ENCODE results near the gene FAM168A.

FAM168A gene

DNA sequence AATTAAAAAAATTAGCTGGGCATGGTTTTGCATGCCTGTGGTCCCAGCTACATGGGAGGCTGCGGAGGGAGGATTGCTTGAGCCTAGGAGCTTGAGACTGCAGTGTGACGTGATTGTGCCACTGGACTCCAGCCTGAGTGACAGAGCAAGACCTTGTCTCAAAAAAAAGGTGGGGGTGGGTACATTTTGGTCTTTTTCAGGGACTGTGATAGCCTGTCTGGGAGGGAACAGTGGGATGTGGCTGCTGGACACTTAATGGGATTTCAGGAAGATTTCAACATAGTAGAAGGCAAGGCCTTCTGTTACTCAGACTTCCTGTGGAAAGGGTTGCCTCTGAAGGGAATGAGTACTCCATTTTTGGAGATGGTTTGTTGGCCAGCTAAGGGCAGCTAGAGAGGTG is 181.1 kb downstream of the FAM168A start:
- no peak for DNase-seq

GRCh38 chr11:73415854-73416615 is 181.9 kb downstream of the FAM168A start:
- no peak for DNase-seq

GRCh38 chr11:73414977-73415651 is 182.8 kb downstream of the FAM168A start:
- no peak for DNase-seq

- no peak for DNase-seq
Measured at GRCh38 chr11:73413256-73413655, 184.7 kb downstream of the FAM168A start.

DNA sequence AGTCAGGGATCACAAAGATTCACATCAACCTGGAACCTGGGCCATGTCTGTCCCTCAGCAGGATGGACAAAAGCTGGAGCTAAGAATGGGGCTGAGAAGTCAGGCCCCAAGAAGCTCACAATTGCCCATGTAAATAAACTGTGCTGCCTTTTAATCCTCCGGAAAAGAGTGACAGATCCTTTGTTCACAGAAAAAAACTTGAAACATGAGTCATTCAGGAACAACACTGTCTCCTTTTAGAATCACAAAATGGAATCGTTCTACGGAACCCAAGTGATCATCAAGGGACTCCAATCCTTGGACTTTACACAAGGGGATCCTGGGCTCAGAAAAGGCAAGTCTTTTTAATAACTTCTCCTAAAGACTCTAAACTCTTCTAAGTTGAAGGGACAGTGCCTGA is 185.6 kb downstream of the FAM168A start:
- no peak for DNase-seq

- DNase-seq, result no peak
Measured at GRCh38 chr11:73411031-73411430, 186.9 kb downstream of the FAM168A start.

- DNase-seq, result no peak
Measured at GRCh38 chr11:73410627-73411026, 187.3 kb downstream of the FAM168A start.

- no peak for DNase-seq
Measured at GRCh38 chr11:73409431-73409830, 188.5 kb downstream of the FAM168A start.

- no peak for DNase-seq
Measured at GRCh38 chr11:73406619-73407018, 191.3 kb downstream of the FAM168A start.

- no peak for DNase-seq
Measured at GRCh38 chr11:73406131-73406530, 191.8 kb downstream of the FAM168A start.

DNA sequence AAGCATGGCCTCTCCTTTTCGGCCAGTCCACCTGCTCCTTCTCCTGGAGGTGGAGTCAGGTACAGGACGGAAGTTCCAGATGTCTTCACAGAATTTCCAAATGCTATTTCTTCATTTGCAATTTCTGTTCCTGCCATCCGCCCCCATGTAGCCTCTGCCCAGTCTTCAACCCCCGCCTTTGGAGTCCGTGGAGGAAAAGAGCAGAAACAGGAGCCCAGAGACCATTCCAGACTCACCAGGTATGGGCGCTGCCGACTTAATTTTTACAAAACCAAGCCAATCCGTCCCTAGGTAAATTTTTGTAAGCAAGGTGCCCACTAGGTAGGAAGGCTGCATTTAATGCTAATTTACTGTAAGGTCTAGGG is 192.8 kb downstream of the FAM168A start:
- no peak for DNase-seq

DNA sequence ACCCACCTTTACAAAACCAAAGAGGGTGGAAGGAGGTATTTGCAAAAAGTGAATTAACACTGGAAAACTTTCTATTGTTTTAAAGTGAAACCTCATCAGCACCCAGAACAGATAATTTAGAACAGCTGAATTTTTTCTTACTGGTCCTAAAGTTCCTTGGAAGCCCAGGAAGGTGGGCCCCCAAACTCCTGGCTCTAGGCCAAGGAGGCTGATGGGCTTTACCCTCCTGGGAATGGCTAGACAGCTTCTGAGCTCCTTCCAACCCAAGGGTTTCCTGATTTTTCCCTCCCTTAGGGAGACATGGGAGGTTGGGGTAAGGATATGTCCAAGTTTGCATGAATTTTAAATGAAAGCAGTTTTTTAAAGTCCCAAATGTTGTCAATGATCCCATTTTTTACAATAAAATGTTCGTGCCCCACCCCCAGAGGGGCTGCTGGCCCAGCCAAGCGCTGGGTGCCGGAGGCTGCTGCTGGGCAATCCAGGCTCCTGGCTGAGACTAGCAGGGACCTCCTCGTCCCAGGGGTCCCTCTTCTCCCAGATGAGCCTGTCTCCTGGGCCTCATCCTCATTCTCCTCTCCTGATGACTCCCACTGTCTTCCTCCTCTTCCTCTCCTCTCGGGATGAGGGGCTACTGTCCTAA is 193.3 kb downstream of the FAM168A start:
- no peak for DNase-seq

GRCh38 chr11:73404048-73404447 is 193.9 kb downstream of the FAM168A start:
- DNase-seq, result no peak

GRCh38 chr11:73403541-73403940 is 194.4 kb downstream of the FAM168A start:
- DNase-seq, result no peak

GRCh38 chr11:73402834-73403185 is 195.1 kb downstream of the FAM168A start:
- DNase-seq, result no peak

DNA sequence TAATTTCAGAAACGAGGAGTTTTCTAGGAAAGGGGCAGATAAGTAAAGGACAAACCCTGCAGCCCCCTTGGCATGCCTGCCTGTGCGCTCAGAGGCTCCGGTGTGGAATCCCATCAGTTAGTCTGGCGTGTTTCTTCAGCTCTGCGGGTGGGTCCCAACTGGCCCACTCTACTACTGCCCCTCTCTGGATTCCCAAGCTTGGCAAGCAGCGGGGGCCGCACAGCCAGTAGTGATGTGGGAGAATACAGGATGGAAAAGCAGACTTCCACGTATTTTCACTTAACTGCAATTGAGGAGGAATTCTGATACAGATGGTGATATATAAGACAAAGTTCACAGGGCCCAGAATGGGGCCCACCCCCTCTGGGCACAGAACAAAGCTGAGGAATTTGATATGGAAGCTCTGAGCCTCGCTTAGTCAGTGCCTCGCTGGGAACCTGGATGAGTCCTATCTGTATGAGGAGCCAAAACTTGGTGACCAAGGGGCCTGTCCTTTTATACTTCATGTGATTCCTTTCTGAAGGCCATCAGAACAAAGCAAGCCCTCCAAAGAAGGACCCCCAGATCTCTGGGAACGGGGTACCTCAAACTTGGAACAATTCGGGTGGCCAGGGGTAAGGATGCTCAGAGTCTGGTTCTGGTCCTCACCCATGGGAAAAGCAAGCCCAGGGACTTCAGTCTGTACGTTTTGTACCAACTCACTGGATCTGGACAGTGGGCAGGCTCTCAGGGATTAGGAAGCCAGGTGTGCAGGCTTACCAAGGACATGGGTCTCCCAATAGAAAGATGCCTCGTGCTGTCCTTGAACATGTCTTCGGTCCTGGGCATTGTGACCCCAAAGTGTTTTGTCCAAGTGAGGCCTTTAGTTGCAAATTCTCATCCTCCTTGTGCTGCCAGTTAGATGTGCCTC is 195.7 kb downstream of the FAM168A start:
- DNase-seq, result no peak

DNA sequence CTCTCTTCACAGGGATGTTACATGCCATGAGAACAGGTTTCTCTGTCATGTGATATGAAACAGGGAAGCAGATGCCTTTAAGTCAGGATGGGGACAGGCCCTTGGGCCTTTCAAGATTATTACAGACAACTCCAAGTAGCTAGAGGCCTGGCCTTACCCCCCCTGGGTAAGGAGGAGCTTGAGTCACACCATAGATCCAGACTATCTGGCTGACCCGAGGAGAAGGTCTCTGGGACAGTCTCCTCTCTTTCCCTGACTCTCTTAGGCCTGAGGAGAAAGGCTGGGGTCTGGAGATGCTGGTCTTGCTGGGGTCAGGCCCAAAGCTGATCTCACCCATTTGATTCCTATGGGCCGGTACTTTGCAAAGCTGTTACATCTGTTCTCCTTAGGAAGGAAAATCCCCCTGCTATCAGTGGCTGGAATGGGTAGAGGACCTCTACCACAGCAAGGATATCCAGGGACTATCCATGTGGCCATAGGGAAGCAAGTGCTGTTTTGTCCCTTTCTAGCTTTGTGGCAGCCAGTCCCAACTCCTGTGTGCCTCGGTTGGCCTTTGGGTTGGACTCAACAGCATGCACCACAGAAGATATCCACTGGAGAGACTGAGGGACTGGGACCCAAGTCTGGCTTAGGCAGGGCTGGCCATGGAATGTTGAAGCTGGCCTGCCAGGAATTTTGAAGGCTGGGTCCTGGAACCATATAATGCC is 196.5 kb downstream of the FAM168A start:
- DNase-seq, result no peak

DNA sequence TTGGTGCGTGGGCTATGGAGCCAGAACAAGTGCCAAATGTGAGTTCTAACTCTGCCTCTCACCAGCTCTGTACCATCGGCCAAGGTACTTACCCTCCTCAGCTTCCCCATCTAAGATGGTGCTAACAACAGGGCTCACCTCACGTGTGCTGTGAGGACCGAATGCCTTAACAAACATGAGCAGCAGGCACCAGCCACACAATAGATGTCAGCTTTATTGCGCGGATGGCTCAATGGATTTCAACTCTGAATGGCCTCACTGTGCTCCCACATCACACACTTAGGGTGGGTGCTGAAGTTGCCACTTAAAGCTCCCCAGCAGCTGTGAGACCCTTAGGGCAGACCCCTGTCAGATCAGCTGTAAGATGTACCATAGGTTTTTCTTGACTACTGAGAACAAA is 197.6 kb downstream of the FAM168A start:
- DNase-seq, result no peak

DNA sequence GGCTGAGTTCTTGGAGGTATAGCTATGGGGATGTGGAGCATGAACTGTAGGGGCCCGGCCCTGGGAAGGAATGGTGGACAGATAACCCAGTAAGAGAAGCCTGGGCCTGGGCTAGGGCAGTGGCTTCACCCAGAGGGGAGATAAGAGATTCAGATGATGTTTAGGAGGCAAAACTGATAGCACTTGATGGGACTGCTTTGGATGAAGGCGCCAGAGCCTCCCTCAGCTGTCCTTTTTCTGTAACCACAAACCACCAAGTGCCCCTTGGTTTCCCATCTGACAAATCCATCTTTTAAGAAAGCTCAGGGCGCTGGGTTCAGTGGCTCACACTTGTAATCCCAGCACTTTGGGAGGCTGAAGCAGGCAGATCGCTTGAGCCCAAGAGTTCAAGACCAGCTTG is 198.3 kb downstream of the FAM168A start:
- no peak for DNase-seq

DNA sequence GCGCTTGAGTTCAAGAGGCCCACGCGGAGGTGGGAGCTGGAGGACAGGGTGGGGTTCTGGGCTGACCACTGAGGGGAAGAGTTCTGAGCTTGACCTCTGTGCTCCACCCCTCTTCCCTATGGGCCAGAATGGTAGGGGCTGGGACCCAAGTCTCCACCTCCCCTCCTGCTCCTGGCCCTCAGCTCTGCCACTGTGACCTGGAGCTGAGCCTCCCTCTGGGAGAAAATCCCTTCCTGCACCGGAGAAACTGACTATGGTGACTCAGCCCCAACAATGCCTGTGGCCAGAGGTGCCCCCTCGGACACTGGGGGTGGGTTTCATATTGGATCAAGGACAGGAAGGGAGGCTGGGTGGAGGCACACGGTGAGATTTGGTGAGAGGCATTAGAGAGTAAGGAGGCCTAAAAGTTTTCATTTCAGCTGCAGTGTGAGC is 198.7 kb downstream of the FAM168A start:
- no peak for DNase-seq

- no peak for DNase-seq
Measured at GRCh38 chr11:73398721-73399120, 199.2 kb downstream of the FAM168A start.

- no peak for DNase-seq
Measured at GRCh38 chr11:73398132-73398526, 199.8 kb downstream of the FAM168A start.
